GM23248 (cell line): ENCODE data around the gene PSMD2.

Source experiments
- EZH2 ChIP-seq: fragments of 200-600 bp; sonication (generic); IDR thresholded peaks from 2 replicates; pipeline ENCODE4 v1.6.1; 2018; ENCODE audit warnings: antibody characterized with exemption, mild to moderate bottlenecking; ENCODE audit not compliant: insufficient read depth, poor library complexity, severe bottlenecking
- EZH2phosphoT487 ChIP-seq: fragments of 200-600 bp; sonication (generic); IDR thresholded peaks from 2 replicates; pipeline ENCODE4 v1.6.1; 2018; ENCODE audit warnings: antibody characterized with exemption, moderate library complexity, mild to moderate bottlenecking, low read depth; ENCODE audit not compliant: insufficient read depth

GRCh38 chr3:184314363-184314699, 15.3 kb downstream of the PSMD2 start, which contains the start of gene EIF4G1:
- TF ChIP-seq EZH2: no peak
- TF ChIP-seq EZH2phosphoT487: no peak
